Neural cell (in vitro differentiated cells): Measurements from ENCODE around the gene EFEMP1.

Source experiments
- EP300 ChIP-seq: fragments of 450-650 bp; conservative IDR thresholded peaks from 2 replicates; pipeline ENCODE4 v1.6.1; 2014; ENCODE audit warnings: antibody characterized with exemption, mild to moderate bottlenecking, moderate library complexity; ENCODE audit not compliant: poor library complexity, severe bottlenecking
- POLR2AphosphoS5 ChIP-seq: IDR thresholded peaks from 2 replicates; pipeline ENCODE4 v1.6.1; 2012
- RAD21 ChIP-seq: fragments of 450-650 bp; conservative IDR thresholded peaks from 2 replicates; pipeline ENCODE4 v1.6.1; 2014; ENCODE audit warnings: antibody characterized with exemption, mild to moderate bottlenecking, moderate library complexity
- SMC3 ChIP-seq: fragments of 450-650 bp; conservative IDR thresholded peaks from 2 replicates; pipeline ENCODE4 v1.6.1; 2014; ENCODE audit warnings: antibody characterized with exemption, mild to moderate bottlenecking, moderate library complexity; ENCODE audit not compliant: poor library complexity
- TF ChIP-seq, protein P1 (sequence below): fragments of 450-650 bp; IDR thresholded peaks from 2 replicates; pipeline ENCODE4 v1.5.1; 2014; ENCODE audit warnings: antibody characterized with exemption, mild to moderate bottlenecking, moderate library complexity; ENCODE audit not compliant: poor library complexity, severe bottlenecking
- TF ChIP-seq, protein P2 (sequence below): IDR thresholded peaks from 2 replicates; pipeline ENCODE4 v1.6.1; 2012; ENCODE audit warnings: borderline replicate concordance

DNA sequence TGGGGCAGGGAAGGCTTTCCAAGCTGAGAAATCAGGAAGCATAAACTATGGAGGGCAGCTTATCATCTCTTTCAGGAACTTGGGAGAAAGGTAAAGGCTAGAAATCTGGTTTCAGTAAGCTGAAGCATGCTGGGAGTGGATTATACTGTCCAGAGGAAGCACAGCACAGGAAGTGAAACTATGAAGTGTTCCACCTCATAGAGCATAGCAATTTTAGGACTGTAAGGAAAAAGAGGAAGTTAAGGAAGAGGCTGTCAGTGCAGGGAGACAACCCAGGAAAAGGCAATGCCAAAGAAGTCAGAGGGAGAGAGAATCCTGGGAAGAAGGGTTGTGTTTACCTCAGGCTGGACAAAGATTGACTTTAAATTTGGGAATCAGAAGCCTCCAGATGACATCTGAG is 51.9 kb downstream of the EFEMP1 start:
- TF ChIP-seq, protein P1, sequence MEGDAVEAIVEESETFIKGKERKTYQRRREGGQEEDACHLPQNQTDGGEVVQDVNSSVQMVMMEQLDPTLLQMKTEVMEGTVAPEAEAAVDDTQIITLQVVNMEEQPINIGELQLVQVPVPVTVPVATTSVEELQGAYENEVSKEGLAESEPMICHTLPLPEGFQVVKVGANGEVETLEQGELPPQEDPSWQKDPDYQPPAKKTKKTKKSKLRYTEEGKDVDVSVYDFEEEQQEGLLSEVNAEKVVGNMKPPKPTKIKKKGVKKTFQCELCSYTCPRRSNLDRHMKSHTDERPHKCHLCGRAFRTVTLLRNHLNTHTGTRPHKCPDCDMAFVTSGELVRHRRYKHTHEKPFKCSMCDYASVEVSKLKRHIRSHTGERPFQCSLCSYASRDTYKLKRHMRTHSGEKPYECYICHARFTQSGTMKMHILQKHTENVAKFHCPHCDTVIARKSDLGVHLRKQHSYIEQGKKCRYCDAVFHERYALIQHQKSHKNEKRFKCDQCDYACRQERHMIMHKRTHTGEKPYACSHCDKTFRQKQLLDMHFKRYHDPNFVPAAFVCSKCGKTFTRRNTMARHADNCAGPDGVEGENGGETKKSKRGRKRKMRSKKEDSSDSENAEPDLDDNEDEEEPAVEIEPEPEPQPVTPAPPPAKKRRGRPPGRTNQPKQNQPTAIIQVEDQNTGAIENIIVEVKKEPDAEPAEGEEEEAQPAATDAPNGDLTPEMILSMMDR = no peak
- TF ChIP-seq POLR2AphosphoS5 (no peak), EP300 (no peak), RAD21 (no peak), SMC3 (no peak)
- TF ChIP-seq, protein P2, sequence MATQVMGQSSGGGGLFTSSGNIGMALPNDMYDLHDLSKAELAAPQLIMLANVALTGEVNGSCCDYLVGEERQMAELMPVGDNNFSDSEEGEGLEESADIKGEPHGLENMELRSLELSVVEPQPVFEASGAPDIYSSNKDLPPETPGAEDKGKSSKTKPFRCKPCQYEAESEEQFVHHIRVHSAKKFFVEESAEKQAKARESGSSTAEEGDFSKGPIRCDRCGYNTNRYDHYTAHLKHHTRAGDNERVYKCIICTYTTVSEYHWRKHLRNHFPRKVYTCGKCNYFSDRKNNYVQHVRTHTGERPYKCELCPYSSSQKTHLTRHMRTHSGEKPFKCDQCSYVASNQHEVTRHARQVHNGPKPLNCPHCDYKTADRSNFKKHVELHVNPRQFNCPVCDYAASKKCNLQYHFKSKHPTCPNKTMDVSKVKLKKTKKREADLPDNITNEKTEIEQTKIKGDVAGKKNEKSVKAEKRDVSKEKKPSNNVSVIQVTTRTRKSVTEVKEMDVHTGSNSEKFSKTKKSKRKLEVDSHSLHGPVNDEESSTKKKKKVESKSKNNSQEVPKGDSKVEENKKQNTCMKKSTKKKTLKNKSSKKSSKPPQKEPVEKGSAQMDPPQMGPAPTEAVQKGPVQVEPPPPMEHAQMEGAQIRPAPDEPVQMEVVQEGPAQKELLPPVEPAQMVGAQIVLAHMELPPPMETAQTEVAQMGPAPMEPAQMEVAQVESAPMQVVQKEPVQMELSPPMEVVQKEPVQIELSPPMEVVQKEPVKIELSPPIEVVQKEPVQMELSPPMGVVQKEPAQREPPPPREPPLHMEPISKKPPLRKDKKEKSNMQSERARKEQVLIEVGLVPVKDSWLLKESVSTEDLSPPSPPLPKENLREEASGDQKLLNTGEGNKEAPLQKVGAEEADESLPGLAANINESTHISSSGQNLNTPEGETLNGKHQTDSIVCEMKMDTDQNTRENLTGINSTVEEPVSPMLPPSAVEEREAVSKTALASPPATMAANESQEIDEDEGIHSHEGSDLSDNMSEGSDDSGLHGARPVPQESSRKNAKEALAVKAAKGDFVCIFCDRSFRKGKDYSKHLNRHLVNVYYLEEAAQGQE = no peak
